Measurements from ENCODE around the gene LCT.
"Not testable (repeated sequence)": the region's sequence is repeated elsewhere in the genome, so short reads cannot be mapped to it uniquely, and the experiment has no call there.

Gene LCT

GRCh38 chr2:135836596-135837270 is at the start of gene LCT:
Gene LCT, minus strand, starts transcription at chr2:135837184. Its CDS starts 15 bp downstream, at chr2:135837169.
- no peak for DNase-seq

- no peak for DNase-seq
These were observed 48.7 kb upstream of the LCT start for GRCh38 chr2:135885709-135886108.

- no peak for DNase-seq
These were observed 45.4 kb upstream of the LCT start for GRCh38 chr2:135882415-135882814.

GRCh38 chr2:135876770-135877169 is 39.8 kb upstream of the LCT start:
- not testable (repeated sequence) for DNase-seq

- peak; percentile 97 for DNase-seq
These were observed 39.2 kb upstream of the LCT start, which contains the start of gene MCM6 for GRCh38 chr2:135876066-135876711. Gene MCM6, minus strand, starts transcription at chr2:135876443. Its CDS starts 78 bp downstream, at chr2:135876365.

- DNase-seq: peak; percentile 47
These were observed 38.6 kb upstream of the LCT start for GRCh38 chr2:135875491-135876065.

- no peak for DNase-seq
These were observed 37.9 kb upstream of the LCT start for GRCh38 chr2:135874777-135875365.

GRCh38 chr2:135870571-135870970 is 33.6 kb upstream of the LCT start:
- no peak for DNase-seq

- DNase-seq: no peak
These were observed 26.2 kb upstream of the LCT start for GRCh38 chr2:135863233-135863632.

- DNase-seq: no peak
These were observed 25.7 kb upstream of the LCT start for GRCh38 chr2:135862718-135863117.

GRCh38 chr2:135853401-135853800 is 16.4 kb upstream of the LCT start:
- no peak for DNase-seq

GRCh38 chr2:135851858-135852257 is 14.9 kb upstream of the LCT start:
- DNase-seq: no peak

- no peak for DNase-seq
These were observed 14.1 kb upstream of the LCT start for GRCh38 chr2:135850892-135851668.

GRCh38 chr2:135849087-135849486 is 12.1 kb upstream of the LCT start:
- DNase-seq: no peak

- no peak for DNase-seq
These were observed 9.0 kb upstream of the LCT start for GRCh38 chr2:135845997-135846396.

- DNase-seq: no peak
These were observed 8.3 kb upstream of the LCT start for GRCh38 chr2:135845257-135845656.

GRCh38 chr2:135844301-135844895 is 7.4 kb upstream of the LCT start:
- DNase-seq: no peak

GRCh38 chr2:135843671-135844070 is 6.7 kb upstream of the LCT start:
- DNase-seq: no peak

GRCh38 chr2:135840601-135841000 is 3.6 kb upstream of the LCT start:
- DNase-seq: no peak

- no peak for DNase-seq
These were observed 2.7 kb upstream of the LCT start for GRCh38 chr2:135839713-135840112.

- no peak for DNase-seq
These were observed 1.5 kb upstream of the LCT start for GRCh38 chr2:135838502-135838901.

GRCh38 chr2:135832891-135833290 is 4.1 kb downstream of the LCT start:
- no peak for DNase-seq

All from NCI-H510A (cell line).